ENCODE results near the gene TCP11L1.

DNA sequence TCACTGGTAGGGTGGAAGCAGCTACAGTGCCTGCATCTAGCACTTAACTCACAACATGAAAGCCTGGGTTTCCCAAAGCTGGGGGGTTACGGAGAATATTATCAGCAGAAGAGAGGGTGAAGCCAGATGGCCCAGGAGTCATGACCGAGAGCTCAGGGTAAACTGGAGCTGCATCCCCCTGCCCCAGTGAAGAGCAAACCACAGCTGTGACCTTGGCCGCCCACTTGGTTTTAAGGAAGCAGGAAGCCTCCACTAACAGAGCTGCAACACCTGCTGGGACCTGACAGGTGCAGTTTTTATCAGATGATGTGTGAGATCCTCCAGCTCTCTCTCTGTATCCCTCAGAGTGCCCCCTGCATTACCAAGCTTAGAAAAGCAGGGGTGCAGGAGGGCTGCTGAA, 20.9 kb downstream of the TCP11L1 start:
- TF ChIP-seq EP300 (IDR thresholded peaks at IDR 0.05; ENCODE audit: borderline replicate concordance in 1 of 2, low read depth in 2 of 2, low read length in 2 of 2) (no peak), NANOG (IDR thresholded peaks at IDR 0.05; ENCODE audit: insufficient read depth, low read depth, low read length, poor library complexity, severe bottlenecking) (no peak), RFX5 (IDR thresholded peaks at IDR 0.05; ENCODE audit: borderline replicate concordance, low read depth, low read length) (no peak), MAFK (IDR thresholded peaks at IDR 0.05; ENCODE audit: low read depth, low read length) (no peak), TEAD4 (IDR thresholded peaks at IDR 0.05; ENCODE audit: low read depth, low read length) (no peak)
- TF ChIP-seq, protein P1, sequence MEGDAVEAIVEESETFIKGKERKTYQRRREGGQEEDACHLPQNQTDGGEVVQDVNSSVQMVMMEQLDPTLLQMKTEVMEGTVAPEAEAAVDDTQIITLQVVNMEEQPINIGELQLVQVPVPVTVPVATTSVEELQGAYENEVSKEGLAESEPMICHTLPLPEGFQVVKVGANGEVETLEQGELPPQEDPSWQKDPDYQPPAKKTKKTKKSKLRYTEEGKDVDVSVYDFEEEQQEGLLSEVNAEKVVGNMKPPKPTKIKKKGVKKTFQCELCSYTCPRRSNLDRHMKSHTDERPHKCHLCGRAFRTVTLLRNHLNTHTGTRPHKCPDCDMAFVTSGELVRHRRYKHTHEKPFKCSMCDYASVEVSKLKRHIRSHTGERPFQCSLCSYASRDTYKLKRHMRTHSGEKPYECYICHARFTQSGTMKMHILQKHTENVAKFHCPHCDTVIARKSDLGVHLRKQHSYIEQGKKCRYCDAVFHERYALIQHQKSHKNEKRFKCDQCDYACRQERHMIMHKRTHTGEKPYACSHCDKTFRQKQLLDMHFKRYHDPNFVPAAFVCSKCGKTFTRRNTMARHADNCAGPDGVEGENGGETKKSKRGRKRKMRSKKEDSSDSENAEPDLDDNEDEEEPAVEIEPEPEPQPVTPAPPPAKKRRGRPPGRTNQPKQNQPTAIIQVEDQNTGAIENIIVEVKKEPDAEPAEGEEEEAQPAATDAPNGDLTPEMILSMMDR (IDR thresholded peaks at IDR 0.05; ENCODE audit: control extremely low read depth in 1 of 3, insufficient read depth in 1 of 3, low read depth in 1 of 3, low read length in 3 of 3): no peak
- TF ChIP-seq, protein P2, sequence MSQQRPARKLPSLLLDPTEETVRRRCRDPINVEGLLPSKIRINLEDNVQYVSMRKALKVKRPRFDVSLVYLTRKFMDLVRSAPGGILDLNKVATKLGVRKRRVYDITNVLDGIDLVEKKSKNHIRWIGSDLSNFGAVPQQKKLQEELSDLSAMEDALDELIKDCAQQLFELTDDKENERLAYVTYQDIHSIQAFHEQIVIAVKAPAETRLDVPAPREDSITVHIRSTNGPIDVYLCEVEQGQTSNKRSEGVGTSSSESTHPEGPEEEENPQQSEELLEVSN (IDR thresholded peaks at IDR 0.05): no peak
